GM23338 (cell line): ENCODE results near the gene ZNF346. TPM values are rescaled to one million over a fixed set of nuclear protein-coding genes. Genes with fewer than 3 reads are reported as not detected.

Experiments
- ATAC-seq: fragments of 200-7000 bp; cut with Tn5 transposase; 3 replicates; pipeline ENCODE4 v1.9.1; 2020
- DNase-seq: peaks from one replicate; pipeline ENCODE4 v3.0.0-alpha.2; 2015; ENCODE audit warnings: low spot score
- H2AFZ ChIP-seq: fragments of 200-600 bp; sonication (generic); 2 replicates; pipeline ENCODE4 v1.8.0; 2016; ENCODE audit warnings: antibody characterized with exemption, mild to moderate bottlenecking, moderate library complexity
- H3F3A ChIP-seq: fragments of 200-600 bp; sonication (generic); replicated peaks from 2 replicates; pipeline ENCODE4 v1.8.0; 2017; ENCODE audit warnings: antibody characterized with exemption, mixed run types, low read depth
- H3K27ac ChIP-seq: fragments of 200-600 bp; sonication (generic); 2 replicates; pipeline ENCODE4 v1.6.1; 2016; ENCODE audit warnings: low read depth
- H3K27me3 ChIP-seq: fragments of 200-600 bp; sonication (generic); 2 replicates; pipeline ENCODE4 v1.8.0; 2016; ENCODE audit warnings: mild to moderate bottlenecking, mixed run types, moderate library complexity; ENCODE audit not compliant: insufficient read depth
- H3K36me3 ChIP-seq: fragments of 200-600 bp; sonication (generic); 2 replicates; pipeline ENCODE4 v1.8.0; 2016; ENCODE audit warnings: mild to moderate bottlenecking; ENCODE audit not compliant: insufficient read depth
- H3K4me1 ChIP-seq: fragments of 200-600 bp; sonication (generic); 2 replicates; pipeline ENCODE4 v1.8.0; 2016; ENCODE audit warnings: mild to moderate bottlenecking, moderate library complexity; ENCODE audit not compliant: insufficient read depth
- H3K4me2 ChIP-seq: fragments of 200-600 bp; sonication (generic); 2 replicates; pipeline ENCODE4 v1.7.1; 2017; ENCODE audit warnings: mixed run types
- H3K4me3 ChIP-seq: fragments of 200-600 bp; sonication (generic); 2 replicates; pipeline ENCODE4 v1.6.1; 2016; ENCODE audit warnings: mixed run types
- H3K79me2 ChIP-seq: fragments of 200-600 bp; sonication (generic); replicated peaks from 2 replicates; pipeline ENCODE4 v1.8.0; 2017; ENCODE audit warnings: mild to moderate bottlenecking; ENCODE audit not compliant: insufficient read depth
- H3K9me2 ChIP-seq: fragments of 200-600 bp; sonication (generic); 2 replicates; pipeline ENCODE4 v1.8.0; 2017; ENCODE audit not compliant: insufficient read depth
- H4K20me1 ChIP-seq: fragments of 200-600 bp; sonication (generic); replicated peaks from 2 replicates; pipeline ENCODE4 v1.8.0; 2017; ENCODE audit warnings: mild to moderate bottlenecking; ENCODE audit not compliant: insufficient read depth
- H3K27ac Mint-ChIP-seq: 2 replicates; pipeline ENCODE4 v1.8.0; 2020; ENCODE audit warnings: inconsistent platforms, mild to moderate bottlenecking, moderate library complexity, mixed read lengths
- H3K27me3 Mint-ChIP-seq: 3 replicates; pipeline ENCODE4 v1.8.0; 2022; ENCODE audit warnings: low read depth, mild to moderate bottlenecking, moderate library complexity, mixed read lengths, inconsistent platforms; ENCODE audit not compliant: insufficient read depth, poor library complexity
- H3K36me3 Mint-ChIP-seq: 3 replicates; pipeline ENCODE4 v1.8.0; 2021; ENCODE audit warnings: low read depth, mild to moderate bottlenecking, inconsistent platforms, moderate library complexity, mixed read lengths
- H3K4me1 Mint-ChIP-seq: 3 replicates; pipeline ENCODE4 v1.8.0; 2020; ENCODE audit warnings: mild to moderate bottlenecking, inconsistent platforms, mixed read lengths
- H3K4me3 Mint-ChIP-seq: 3 replicates; pipeline ENCODE4 v1.8.0; 2021; ENCODE audit warnings: moderate library complexity, mild to moderate bottlenecking, inconsistent platforms, mixed read lengths
- H3K9me3 Mint-ChIP-seq: 3 replicates; pipeline ENCODE4 v1.8.0; 2020; ENCODE audit warnings: moderate library complexity, mild to moderate bottlenecking, inconsistent platforms, mixed read lengths
- CREB1 ChIP-seq: fragments of 250-450 bp; sonication (Bioruptor Pico); IDR thresholded peaks from 2 replicates; pipeline ENCODE4 v1.5.0; 2020; ENCODE audit warnings: low read depth, mild to moderate bottlenecking, moderate library complexity
- CTCF ChIP-seq, 2 experiments: fragments of 200-600 bp in 1 of 2; sonication (generic) in 1 of 2; conservative IDR thresholded peaks; 2 replicates each; pipeline versions ENCODE4 v1.5.1 to v1.6.1; 2016 to 2017; ENCODE audit warnings: antibody characterized with exemption in 2 of 2, low read depth in 2 of 2, mild to moderate bottlenecking in 2 of 2, moderate library complexity in 1 of 2
- ETS1 ChIP-seq: IDR thresholded peaks from 2 replicates; pipeline ENCODE4 v1.6.1; 2016; ENCODE audit warnings: antibody characterized with exemption
- EZH2 ChIP-seq: fragments of 200-600 bp; sonication (generic); IDR thresholded peaks from one replicate; pipeline ENCODE4 v1.8.0; 2017; ENCODE audit warnings: antibody characterized with exemption, mild to moderate bottlenecking, low read depth; ENCODE audit not compliant: unreplicated experiment
- EZH2phosphoT487 ChIP-seq: fragments of 200-600 bp; sonication (generic); IDR thresholded peaks from one replicate; pipeline ENCODE4 v1.8.1; 2018; ENCODE audit warnings: antibody characterized with exemption; ENCODE audit not compliant: unreplicated experiment
- JUNB ChIP-seq: IDR thresholded peaks from one replicate; pipeline ENCODE4 v1.6.1; 2016; ENCODE audit warnings: antibody characterized with exemption; ENCODE audit not compliant: unreplicated experiment
- NANOG ChIP-seq: IDR thresholded peaks from 2 replicates; pipeline ENCODE4 v1.6.1; 2016; ENCODE audit warnings: antibody characterized with exemption, borderline replicate concordance
- POLR2AphosphoS5 ChIP-seq: IDR thresholded peaks from 2 replicates; pipeline ENCODE4 v1.6.1; 2016; ENCODE audit warnings: antibody characterized with exemption, low read depth
- REST ChIP-seq: IDR thresholded peaks from one replicate; pipeline ENCODE4 v1.6.1; 2018; ENCODE audit warnings: antibody characterized with exemption; ENCODE audit not compliant: unreplicated experiment
- STAT1 ChIP-seq: IDR thresholded peaks from one replicate; pipeline ENCODE4 v1.6.1; 2016; ENCODE audit warnings: antibody characterized with exemption; ENCODE audit not compliant: unreplicated experiment
- ZNF114 ChIP-seq: fragments of 250-450 bp; sonication (Bioruptor Pico); IDR thresholded peaks from 2 replicates; pipeline ENCODE4 v1.5.0; 2020; ENCODE audit warnings: mild to moderate bottlenecking, moderate library complexity
- ZNF331 ChIP-seq: fragments of 250-450 bp; sonication (Bioruptor Pico); IDR thresholded peaks from 2 replicates; pipeline ENCODE4 v1.5.0; 2020; ENCODE audit warnings: low read depth, mild to moderate bottlenecking, moderate library complexity
- ZNF462 ChIP-seq: fragments of 250-450 bp; sonication (Bioruptor Pico); IDR thresholded peaks from 2 replicates; pipeline ENCODE4 v1.5.0; 2020; ENCODE audit warnings: mild to moderate bottlenecking, moderate library complexity
- polyA plus RNA-seq: library from polyadenylated mRNA; unstranded; fragments of >200 nt; fragmentation: Nextera tagmentation; extraction: Ambion mirVana; gene quantifications from 2 replicates; pipeline ENCODE4 v1.2.1, GENCODE V29; 2016
- total RNA-seq: library from RNA; depleted of rRNA; stranded (reverse); fragments of >200 nt; shearing (Covaris generic); gene quantifications from 2 replicates; pipeline ENCODE4 v1.2.3, GENCODE V29; 2014

ZNF346 gene
- total and polyA plus RNA-seq, 2 experiments from 2014 or later = 11.0 to 27.2 TPM

- Histone ChIP-seq H3K36me3 (no peaks in the 10 kb centered on the region), H3K9me2 (no peaks in the 10 kb centered on the region), H4K20me1 (peaks cover 7% of the 10 kb centered on the region; the same call in 1 of the 2 replicates), H3K4me3 (no peak overlapping the region), H3K4me1 (no peaks in the 10 kb centered on the region), H3K4me2 (no peak overlapping the region), H2AFZ (no peak overlapping the region), H3F3A (0 out of 2 replicates have a peak, but pooled peaks cover 4% of the 10 kb centered on the region), H3K27ac (no peak overlapping the region), H3K27me3 (no peaks in the 10 kb centered on the region), H3K79me2 (no peaks in the 10 kb centered on the region)
- ATAC-seq (no peak), DNase-seq (no peak)
- Mint-ChIP-seq H3K4me1 (peaks cover 3% of the 10 kb centered on the region; the same call in 2 of the 3 replicates), H3K36me3 (no peaks in the 10 kb centered on the region), H3K27ac (no peak overlapping the region), H3K27me3 (peaks cover 3% of the 10 kb centered on the region), H3K9me3 (no peaks in the 10 kb centered on the region; the same call in 2 of the 3 replicates), H3K4me3 (no peak overlapping the region)
- no peak for TF ChIP-seq ZNF114 (CRISPR knock-in tag)
- TF ChIP-seq STAT1 = no peak
- TF ChIP-seq EZH2phosphoT487 = no peak
- TF ChIP-seq ETS1 = no peak
- no peak for TF ChIP-seq REST
- no peak for TF ChIP-seq JUNB
- TF ChIP-seq CTCF (conservative IDR thresholded peaks at IDR 0.05; ENCODE audit: low read depth in 2 of 2) = no peak
- TF ChIP-seq EZH2 = no peak
- TF ChIP-seq NANOG = no peak
- TF ChIP-seq POLR2AphosphoS5 = no peak
- no peak for TF ChIP-seq CREB1 (CRISPR knock-in tag)
- TF ChIP-seq ZNF462 (CRISPR knock-in tag) = no peak
- TF ChIP-seq ZNF331 = no peak
Measured at GRCh38 chr5:177070536-177071191, 48.2 kb downstream of the ZNF346 start.
